SIG-M5 treated with dmso at 0.1 percent for 504 hours (cell line): ENCODE measurements around the gene SPAG8.

ENCODE experiments used
- DNase-seq: peaks from one replicate; lab custom pipeline; 2025; ENCODE audit not compliant: unreplicated experiment; lab: John Stamatoyannopoulos, UW

Gene SPAG8

DNA sequence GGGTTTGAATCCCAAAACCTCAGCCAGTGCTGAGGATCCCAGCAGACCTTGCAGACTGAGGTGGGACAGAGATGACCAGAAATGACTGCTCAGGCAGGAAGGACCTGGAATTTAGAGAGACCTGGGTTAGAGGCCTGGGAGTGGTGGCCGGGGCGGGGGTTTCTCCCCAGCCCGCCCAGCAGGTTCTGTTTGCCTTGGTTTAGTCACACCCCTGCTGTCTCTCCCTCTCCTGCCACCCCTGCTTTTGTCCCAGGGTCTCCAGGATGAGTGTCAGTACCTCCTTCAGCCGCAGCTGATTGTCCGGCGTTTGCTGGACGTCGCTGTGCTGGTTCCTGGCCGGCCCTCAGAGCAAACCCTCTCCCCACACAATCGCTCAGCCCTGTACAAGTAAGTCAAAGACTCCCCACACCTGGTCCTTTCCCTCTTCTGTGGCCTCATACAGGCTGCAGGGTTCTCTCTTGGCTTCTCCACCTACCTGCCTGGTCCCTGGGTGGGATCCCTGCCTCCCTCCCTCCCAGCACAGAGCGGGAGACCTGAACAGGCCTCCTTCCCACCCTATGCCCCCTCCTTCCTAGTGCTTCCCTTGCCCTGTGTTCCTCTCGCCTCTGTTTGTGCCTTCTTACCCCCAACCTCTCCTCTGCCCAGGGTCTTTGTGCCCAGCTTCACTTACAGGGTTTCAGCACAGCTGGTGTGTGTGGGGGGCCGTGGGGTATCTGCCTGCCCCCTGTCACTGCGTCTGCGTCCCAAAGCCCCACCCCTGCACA, 29.0 kb upstream of the SPAG8 start:
- no peak for DNase-seq

DNA sequence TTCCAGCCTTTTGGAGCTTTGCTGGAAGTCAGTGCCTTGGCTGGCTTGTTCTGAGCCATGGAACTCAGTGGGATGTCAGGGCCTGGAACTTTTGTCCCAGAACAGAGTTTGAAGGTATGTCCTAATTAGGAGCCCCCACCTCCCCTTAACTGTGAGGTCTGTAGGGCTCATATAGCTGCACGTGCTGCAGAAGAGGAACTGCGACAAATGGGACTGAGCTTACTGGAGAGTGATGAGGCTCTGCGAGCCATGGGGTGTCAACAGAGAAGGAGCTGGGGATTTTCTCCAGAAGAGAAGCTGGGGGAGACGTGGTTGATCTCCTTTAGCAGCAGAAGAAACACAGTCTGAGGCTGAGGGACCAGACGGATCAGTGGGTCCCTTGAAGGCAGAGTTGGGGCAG, 27.9 kb upstream of the SPAG8 start:
- no peak for DNase-seq

DNA sequence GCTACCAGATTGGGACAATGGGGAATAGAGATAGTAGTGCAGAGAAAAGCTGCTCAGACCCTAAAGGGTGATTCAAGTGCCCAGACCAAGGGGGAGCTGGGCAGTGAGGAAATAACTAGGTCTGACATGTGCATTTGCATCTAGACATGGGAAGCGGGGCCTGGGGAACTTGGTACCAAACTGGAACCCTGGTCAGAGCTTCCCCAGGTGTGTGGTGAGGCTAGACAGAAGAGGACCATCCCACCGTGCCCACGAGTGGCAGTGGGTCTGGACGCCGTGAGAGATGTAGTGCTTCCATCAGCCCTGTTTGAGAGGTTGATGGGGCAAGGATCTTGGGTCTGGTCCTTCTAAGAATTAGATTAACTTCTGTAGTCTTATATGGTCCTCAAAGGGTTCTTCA, 24.5 kb upstream of the SPAG8 start:
- DNase-seq: no peak

DNA sequence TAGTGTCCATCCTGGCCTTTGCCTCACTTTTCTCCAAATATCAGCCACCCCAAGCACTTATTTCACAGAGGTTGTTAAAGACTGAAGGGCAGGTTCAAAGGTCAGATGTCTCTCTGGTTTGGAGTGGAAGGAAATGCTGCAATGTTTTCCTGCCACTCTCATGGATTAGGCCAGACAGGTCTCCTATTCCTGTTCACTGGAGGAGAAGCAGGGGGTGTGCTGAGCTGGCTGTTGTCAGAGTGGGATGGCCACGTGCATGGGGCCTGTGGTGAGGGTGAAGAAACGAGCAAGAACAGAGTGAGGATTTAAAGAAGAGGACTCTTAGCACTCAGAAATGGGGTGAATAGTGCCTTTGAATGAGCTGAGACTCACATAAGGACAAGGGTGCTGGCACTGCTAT, 23.7 kb upstream of the SPAG8 start:
- DNase-seq: no peak

DNA sequence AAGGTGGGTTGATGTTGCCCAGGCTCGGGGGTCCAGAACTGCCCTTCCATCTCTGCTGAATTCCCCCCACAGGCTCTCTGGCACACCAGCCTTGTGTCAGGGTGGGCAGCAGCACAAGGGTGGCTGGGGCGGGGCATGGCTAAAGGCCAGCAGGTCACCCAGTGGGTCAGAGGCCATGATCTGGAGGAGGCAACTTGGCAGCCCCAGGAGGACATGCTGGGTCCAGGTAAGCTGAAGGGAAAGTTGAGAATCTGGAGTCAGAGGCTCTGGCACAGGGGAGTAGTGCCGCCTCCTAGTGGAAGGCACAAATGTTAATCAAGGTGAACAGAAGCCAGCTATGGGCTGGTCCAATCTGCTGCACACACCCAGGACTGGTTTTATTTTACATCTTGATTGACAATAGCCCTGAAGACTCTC, 23.2 kb upstream of the SPAG8 start:
- no peak for DNase-seq

DNA sequence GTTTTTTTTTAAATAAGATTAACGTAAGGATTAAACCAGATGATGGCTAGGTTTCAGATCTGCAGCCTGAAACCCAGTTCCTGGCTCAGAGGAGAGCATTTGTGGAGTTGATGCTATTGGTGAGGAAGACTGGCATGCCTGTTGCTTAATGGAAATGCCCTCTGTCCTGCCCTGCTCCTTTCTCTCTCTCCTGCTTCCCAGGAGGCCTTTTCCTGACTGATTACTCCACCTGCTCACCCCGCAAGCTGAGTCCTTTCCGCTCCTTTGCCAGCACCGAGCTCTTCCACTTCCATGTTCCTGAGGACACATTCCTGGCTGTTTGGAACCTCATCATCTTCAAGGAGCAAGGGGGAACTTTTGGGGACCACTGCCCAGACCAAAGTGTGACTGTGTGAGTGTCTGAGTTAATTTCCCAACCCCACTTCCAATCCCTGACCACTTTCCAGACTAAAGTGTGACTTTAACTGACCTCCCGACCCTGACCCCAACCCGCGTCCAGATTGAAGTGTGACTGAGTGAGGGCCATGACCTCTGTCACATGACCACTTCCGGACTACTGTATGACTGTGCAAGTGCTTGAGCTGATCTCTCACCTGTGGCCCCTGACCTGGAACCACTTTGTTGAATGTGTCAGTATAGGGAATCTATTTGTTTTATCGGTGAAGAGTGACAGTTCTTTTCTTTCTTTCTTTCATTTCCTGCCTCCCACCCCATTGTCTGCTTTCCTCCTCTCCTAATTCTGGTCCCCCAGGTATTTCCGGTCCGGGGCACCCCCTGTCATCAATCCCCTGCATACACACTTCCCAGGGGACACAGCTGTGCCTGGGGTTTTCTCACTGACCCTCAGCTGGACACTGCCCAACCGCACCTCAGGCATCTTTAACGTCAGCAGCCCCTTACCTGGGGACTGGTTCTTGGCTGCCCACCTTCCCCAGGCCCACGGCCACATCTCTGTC, 22.5 kb upstream of the SPAG8 start:
- no peak for DNase-seq

DNA sequence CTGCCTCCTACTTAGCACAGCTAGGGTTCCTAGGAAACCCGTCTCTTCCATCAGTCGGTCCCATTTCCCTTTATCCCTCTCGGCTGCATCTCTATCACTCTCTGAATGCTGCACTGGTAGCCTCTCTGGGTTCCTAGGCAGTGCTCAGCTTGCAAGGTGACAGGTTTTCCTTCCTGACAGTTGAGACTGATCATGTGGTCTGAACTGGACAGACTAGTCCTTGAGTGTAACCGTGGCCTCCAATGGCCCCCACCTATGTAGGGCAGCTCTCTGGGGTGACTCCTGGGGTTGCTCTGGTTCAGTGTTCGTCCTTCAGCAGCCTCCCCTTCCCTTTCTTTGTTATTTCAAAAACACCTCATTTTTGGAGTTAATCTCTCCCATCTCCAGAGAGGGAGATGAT, 20.8 kb upstream of the SPAG8 start:
- DNase-seq: no peak

DNA sequence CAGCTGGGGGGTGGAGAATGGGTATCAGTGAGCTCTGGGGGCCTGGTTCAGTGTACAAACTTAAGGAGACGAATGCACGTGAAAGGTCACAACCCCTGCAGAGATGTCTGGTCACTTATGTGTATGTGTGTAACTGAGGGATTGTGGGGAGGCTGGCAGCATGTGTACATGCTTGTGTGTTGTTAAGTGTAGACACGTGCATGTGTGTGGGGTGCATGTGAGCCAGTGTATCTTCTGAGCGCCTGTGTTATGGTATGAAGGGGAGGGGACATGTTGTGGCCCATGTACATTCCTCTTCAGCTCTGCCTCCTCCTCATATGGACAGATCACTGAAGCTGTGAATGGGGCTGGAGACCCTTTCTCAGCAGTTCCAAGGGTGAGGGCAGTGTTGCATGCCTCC, 19.0 kb upstream of the SPAG8 start:
- no peak for DNase-seq

DNA sequence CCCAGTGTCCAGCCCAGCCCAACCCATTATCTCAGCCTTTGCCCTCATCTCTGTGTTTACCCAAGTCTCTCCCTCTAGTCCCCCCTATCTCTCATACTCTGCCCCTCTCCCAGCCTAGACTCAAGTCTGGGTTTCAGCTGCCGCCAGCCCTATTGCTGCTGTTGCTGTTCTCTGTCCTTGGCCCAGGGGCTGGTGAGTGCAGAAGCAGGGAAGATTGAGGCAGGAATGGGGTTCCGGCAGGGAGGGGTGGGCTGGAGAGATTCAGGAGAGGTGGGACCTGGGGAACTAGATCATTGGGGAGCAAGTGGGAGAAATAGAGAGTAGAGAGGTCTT, 17.7 kb upstream of the SPAG8 start:
- DNase-seq: no peak

DNA sequence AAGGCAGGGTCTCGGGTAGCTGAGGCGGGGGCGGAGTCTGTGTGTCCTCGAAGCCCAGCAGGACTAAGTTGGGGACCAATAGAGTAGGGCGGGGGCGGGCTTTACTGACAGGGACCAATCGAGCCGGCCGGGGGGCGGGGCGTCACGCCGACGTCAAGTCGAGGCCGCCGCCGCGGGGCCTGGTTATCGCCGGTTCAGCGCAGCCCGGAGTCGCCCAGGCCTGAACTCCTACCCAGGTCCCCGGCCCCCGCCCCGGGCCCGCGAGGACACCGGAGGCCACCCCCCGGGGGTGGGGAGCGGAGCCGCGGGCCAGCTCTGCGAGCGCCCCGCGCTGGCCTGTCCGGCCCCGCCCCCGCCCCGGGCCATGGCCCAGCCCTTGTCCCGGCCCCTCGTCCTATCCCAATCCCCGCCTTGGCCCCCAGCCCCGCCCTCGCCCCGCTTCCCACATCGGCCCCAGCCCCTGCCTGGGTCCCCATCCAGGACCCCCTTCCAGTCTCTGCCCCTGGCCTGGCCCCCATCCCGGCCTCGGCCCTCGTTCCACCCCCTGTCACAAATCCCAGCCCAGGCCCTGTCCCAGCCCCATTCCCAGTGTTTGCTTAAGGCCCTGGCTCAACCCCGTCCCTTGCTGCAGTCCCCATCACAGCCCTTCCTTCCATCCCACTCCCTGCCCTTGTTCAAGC, 17.2 kb upstream of the SPAG8 start, which contains the start of gene TMEM8B:
TSS of gene TMEM8B (plus strand) at position 145 of the 680 bp plus-strand sequence. CDS start at position 365, 220 bp downstream.
- peak; percentile 87 for DNase-seq

DNA sequence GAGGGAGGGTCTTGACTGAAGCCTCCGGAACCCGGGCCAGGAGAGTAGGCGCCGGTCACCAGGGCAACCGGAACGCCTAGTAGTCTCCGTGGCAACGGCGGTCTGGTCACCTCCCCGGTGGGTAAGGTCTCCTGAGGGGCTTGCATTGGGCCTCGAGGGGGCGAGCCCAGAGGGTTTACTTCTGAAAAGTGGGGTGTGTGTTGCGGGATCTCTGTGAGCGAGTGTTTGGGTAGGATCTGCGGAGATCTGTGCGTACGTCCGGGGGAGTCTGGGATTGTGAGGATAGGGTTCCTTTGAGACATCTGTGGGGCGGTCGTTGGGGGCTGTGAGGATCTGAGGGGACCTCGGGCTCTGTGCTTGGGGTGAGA, 16.6 kb upstream of the SPAG8 start, which contains the start of gene FAM221B:
TSS of gene FAM221B (minus strand) at position 17 of the 368 bp plus-strand sequence. CDS start 2,571 bp downstream, outside the sequence.
- no peak for DNase-seq

DNA sequence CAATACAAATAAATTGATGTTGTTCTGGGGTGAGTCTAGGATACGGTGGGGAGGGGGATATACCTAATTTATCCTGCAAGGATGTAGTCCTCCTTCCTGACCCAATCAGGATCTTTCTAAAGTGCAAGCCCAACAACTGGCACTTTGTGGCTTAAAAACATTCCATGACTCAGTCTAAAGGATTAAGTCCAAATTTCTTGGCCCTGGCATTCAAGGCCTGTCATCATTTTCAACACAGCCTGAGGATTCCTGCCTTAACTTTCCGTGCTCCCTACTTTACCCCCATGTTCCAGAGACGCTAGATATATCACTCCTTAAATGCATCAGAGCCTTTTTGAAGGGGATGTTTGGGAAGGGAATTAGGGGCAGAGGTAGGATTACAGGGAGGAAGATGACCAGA, 15.4 kb upstream of the SPAG8 start:
- DNase-seq: no peak

DNA sequence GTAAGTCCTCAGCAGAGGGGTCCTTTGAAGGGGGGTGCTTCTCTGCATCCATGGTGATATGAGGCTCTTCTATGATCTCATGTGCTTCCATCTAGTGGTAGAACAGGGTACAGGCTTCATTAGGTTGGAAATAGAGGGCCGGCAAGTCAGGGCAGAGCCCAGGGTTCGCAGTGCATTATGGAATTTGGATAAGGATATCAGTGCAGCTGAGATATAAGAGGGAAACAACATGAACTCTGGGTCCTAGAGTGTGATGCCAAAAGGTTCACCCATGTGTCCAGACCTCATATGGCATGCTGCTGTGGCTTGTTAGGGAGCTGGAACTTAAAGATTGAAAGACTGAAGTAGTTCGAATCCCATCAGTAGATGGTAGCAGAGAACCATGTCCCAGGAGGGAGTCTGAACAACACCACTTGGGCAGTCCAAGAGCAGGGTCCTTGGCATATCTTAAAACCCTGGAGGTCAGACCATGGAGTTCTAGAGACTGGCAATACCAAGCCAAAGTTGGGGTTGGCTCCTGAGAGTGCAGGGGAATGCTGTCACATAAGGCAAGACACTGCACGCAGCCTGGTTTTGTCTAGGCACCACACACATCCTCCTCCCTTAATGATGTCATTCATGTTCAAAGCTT, 14.1 kb upstream of the SPAG8 start:
- DNase-seq: peak; percentile 71

DNA sequence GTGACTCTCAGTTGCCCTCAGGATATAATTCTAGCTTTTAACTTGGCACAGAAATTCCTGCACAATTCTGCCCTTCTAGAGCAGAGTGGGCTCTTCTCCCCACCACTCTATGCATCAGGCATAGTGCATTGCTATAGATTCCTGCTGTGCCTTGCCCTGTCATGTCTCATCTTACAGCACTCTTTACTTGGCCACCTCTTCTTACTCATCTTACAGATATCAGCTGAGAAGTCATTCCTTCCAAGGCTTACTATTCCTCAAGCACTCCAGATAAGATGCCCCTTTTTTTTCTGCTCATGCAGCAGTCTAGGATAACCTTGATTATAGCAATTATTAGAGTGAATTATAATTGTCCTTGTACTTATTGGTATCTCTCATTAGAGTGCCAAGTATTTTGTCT, 10.9 kb upstream of the SPAG8 start:
- no peak for DNase-seq

DNA sequence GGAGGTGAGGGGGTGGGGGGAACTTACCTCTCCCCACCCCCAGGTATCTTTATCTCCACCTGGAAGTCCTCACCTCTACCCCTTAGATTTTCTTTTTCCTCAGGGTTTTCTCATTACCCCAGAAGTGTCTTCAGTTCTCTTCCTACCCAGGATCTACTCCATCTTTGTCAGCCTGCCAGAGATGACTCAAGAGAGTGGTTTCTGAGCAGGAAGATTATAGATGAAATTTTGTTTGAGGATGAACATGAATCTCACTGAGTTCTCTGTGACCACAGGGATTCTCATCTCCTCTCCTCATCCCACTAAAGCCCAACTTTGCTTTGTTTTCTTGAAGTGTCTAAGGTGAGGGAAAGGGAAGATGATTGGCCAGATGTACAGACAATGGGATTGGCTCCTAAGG, 8.0 kb upstream of the SPAG8 start:
- no peak for DNase-seq

DNA sequence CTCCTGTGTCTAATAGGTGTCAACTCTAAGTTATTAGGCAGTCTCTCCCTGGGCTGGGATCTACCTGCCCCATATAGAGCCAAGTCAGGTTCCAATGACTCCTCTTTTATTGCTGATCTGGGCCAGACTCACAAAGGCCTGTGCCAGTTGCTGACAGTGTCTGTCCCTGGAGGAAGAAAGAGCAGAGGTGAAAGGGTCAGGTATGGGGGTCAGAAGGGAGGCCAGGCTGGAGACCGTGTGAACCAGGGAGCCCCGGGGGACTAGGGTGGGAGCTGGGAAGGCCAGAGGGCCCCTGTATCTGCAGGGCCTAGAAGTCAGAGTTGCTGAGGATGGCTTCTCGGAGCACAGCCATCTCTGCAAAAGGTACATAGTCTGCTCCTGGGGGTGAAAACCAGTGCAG, 6.3 kb upstream of the SPAG8 start:
- DNase-seq: no peak

DNA sequence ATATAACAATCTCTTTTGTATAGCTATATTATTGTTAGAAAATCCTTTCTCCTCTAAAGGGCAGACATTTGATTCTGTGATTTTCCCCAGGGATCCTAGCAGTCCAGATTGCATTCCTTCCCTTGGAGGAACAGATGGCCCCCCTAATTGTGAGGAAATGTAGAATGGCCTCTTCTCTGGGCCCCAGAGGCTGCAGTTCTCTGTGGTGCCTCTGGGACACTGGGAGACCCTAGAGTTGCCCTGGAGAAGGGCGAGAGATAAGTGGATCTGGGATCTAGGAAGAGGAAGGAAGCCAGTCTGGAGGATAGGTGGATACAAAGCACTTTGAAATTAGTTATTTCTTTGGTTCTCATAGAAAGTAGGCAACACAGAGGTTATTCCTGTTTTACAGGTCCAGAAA, 4.6 kb upstream of the SPAG8 start:
- no peak for DNase-seq

DNA sequence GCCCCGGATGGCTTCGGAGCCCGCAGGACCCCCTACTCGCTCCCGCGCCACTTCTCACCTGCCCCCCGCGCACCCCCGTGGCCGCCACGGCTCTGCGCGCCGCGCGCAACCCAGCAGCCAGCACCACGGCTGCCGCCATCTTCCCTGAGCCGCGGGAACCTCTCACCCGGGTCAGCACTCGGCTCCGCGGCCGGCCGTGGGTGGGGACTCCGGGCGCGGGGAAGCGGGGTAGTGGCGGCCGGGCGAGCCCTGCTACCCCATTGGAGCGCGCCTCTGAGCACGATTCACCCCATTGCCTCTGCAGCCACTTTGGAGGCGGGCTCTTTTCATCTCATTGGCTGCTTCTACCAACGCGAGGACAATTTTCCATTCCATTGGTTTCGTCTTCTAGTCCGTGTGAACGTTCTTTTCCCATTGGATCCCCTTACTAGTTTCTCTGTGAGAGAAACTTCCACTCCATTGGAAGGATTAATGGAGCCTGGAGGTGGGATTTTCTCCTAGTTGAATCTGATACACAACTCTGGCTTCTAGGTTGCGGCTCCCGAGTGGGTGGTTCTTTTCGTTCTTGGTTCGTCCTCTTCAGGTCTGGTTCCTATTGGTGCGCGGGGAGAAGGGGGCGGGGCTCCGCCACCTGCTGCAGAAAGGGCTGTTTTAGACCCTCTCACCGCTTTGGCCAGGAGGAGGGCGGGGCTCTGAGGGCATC, 2.9 kb upstream of the SPAG8 start, which contains the start of gene HINT2:
TSS of gene HINT2 (minus strand) at position 202 of the 703 bp plus-strand sequence. CDS start at position 139, 63 bp downstream.
- DNase-seq: peak; percentile 98

DNA sequence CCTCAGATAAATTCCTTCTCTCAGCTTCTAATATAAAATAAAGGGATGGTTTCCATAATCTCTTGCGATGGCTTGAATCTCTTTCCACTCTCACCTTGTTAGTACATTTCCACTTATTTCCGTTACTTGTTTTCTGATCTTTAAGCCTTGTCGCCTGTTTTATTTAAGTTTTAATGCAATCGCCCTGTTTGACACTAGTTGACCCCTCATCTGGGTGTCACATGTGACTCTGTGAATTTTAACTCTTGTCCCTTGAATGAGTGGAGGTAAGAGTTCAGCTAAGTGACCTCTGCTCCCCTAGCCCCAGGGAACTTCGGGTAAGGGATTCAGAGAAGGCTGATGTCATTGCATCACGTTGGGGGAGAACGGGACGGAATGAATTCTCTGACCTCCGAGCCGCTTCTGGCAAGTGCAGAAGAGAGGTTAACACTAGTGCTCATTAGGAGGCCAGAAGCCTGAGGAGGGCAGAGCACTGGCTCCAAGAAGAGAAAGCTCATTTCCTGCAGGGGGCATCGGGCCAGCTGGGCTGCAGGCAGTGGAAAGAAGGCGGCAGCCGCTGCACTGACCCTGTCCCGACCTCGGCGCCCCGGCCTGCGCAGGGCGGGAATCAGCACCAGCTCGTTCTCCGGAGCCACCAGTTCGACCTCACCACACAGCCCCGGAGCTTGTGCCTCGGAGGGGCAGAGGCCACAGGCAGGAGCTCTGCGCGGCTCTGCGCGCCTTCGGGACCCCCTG, 2.2 kb upstream of the SPAG8 start:
- peak; percentile 50 for DNase-seq
